Osteoblast (primary cell): Measurements from ENCODE around the gene OAF. TPM values are rescaled to one million over a fixed set of nuclear protein-coding genes. Genes with fewer than 3 reads are reported as not detected.

Experiments used
- DNase-seq: peaks from one replicate; pipeline ENCODE4 v3.0.0; 2011; ENCODE audit warnings: low spot score, mixed read lengths; ENCODE audit not compliant: insufficient read length; ENCODE audit errors: missing footprints
- H2AFZ ChIP-seq: 2 replicates; pipeline ENCODE4 v1.6.0; 2011; ENCODE audit warnings: mild to moderate bottlenecking, low read length
- H3K27ac ChIP-seq: 2 replicates; pipeline ENCODE4 v1.5.1; 2011; ENCODE audit warnings: mild to moderate bottlenecking, low read depth, low read length, moderate library complexity
- H3K27me3 ChIP-seq: 2 replicates; pipeline ENCODE4 v1.6.0; 2012; ENCODE audit warnings: mild to moderate bottlenecking, control low read depth, inconsistent platforms, low read length, moderate library complexity; ENCODE audit not compliant: insufficient read depth
- H3K36me3 ChIP-seq: 2 replicates; pipeline ENCODE4 v1.5.1; 2011; ENCODE audit warnings: mild to moderate bottlenecking, low read length, control low read depth, moderate library complexity; ENCODE audit not compliant: insufficient read depth
- H3K4me1 ChIP-seq: 2 replicates; pipeline ENCODE4 v1.5.1; 2011; ENCODE audit warnings: mild to moderate bottlenecking, low read length, control low read depth, moderate library complexity; ENCODE audit not compliant: insufficient read depth
- H3K4me2 ChIP-seq: 2 replicates; pipeline ENCODE4 v1.6.0; 2011; ENCODE audit warnings: mild to moderate bottlenecking, low read length; ENCODE audit not compliant: insufficient read depth
- H3K4me3 ChIP-seq: fragments of 200-600 bp; sonication (generic); 3 replicates; pipeline ENCODE4 v1.5.1; 2012; ENCODE audit warnings: mild to moderate bottlenecking, low read length, inconsistent platforms; ENCODE audit not compliant: insufficient read depth
- H3K79me2 ChIP-seq: 2 replicates; pipeline ENCODE4 v1.6.0; 2012; ENCODE audit warnings: mild to moderate bottlenecking, low read length, control low read depth, inconsistent platforms; ENCODE audit not compliant: insufficient read depth
- H3K9me3 ChIP-seq: 2 replicates; pipeline ENCODE4 v1.5.1; 2011; ENCODE audit warnings: low read depth, low read length, control low read depth
- H4K20me1 ChIP-seq: 2 replicates; pipeline ENCODE4 v1.6.0; 2012; ENCODE audit warnings: mild to moderate bottlenecking, low read length, control low read depth; ENCODE audit not compliant: insufficient read depth
- total RNA-seq: library from RNA; depleted of rRNA; stranded (reverse); fragments of >200 nt; gene quantifications from 2 replicates; pipeline ENCODE4 v1.2.3, GENCODE V29; 2012
- TF ChIP-seq, protein P1 (sequence below): IDR thresholded peaks from 2 replicates; pipeline ENCODE4 v1.5.1; 2011; ENCODE audit warnings: mild to moderate bottlenecking, low read depth, low read length, moderate library complexity; ENCODE audit errors: extremely low read depth

The OAF gene
- total RNA-seq, 1 donor = 7.2 TPM

DNA sequence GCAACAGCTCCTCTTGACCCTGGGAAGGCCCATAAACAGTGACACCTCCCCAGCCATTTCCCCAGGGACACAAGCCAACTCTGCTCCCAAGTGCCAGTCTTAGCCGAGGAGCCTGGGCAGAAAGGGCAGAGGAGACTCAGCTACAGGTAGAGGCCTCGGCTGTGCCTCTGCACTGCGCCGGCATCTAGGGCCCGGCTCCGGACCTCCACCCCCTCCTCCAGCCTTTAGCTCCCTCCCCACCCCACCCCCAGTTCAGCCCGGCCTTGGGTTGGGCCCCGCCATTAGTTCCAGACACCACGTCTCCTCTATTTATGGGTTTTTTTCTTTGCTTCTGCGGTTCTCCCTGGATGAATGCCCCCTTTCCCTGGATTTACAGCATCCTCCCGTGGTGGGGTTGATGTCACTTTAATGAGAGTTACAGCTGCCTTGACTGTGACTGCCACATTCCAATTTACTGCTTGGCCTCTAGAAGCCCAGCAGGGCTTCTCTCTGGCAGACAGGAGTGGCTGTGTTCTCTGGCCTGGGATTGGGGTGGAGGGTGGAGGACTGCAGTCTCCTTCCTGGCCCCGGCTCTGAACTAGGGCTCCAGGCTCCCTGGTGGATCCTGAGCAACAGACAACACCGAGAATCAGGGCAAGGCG, 13.5 kb upstream of the OAF start:
- Histone ChIP-seq H3K27me3 (peaks cover 28% of the 10 kb centered on the region), H3K27ac (no peak overlapping the region), H3K4me3 (no peak overlapping the region), H2AFZ (no peak overlapping the region), H3K4me1 (no peaks in the 10 kb centered on the region), H3K4me2 (no peak overlapping the region), H3K9me3 (no peaks in the 10 kb centered on the region), H3K79me2 (no peaks in the 10 kb centered on the region), H3K36me3 (no peaks in the 10 kb centered on the region), H4K20me1 (no peaks in the 10 kb centered on the region)
- TF ChIP-seq, protein P1, sequence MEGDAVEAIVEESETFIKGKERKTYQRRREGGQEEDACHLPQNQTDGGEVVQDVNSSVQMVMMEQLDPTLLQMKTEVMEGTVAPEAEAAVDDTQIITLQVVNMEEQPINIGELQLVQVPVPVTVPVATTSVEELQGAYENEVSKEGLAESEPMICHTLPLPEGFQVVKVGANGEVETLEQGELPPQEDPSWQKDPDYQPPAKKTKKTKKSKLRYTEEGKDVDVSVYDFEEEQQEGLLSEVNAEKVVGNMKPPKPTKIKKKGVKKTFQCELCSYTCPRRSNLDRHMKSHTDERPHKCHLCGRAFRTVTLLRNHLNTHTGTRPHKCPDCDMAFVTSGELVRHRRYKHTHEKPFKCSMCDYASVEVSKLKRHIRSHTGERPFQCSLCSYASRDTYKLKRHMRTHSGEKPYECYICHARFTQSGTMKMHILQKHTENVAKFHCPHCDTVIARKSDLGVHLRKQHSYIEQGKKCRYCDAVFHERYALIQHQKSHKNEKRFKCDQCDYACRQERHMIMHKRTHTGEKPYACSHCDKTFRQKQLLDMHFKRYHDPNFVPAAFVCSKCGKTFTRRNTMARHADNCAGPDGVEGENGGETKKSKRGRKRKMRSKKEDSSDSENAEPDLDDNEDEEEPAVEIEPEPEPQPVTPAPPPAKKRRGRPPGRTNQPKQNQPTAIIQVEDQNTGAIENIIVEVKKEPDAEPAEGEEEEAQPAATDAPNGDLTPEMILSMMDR = no peak
- peak; percentile 81 for DNase-seq

DNA sequence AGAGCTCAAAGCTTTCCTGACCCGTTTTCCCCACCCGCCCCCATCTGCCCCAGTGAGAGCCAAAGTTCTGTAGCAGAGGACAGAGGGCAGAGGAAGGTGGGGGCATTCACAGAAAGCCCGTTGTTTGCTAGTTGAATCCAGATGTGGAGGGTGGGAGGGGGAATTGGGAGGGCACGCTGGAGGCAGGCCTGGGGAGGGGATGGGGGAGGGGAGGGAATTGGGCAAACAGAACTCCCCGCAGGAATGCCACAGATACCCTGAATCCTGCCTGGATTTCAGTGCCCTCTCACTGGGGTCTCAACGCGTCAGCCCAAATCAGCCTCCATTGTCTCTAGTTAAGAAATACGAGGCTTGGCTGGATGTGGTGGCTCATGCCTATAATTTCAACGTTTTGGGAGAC, 12.9 kb upstream of the OAF start:
- Histone ChIP-seq H3K79me2 (no peaks in the 10 kb centered on the region), H3K4me3 (no peak overlapping the region), H3K4me1 (no peaks in the 10 kb centered on the region), H4K20me1 (no peaks in the 10 kb centered on the region), H3K27me3 (peaks cover 24% of the 10 kb centered on the region), H3K9me3 (no peaks in the 10 kb centered on the region), H3K27ac (no peak overlapping the region), H3K36me3 (no peaks in the 10 kb centered on the region), H3K4me2 (no peak overlapping the region), H2AFZ (no peak overlapping the region)
- peak; percentile 71 for DNase-seq
- TF ChIP-seq, protein P1 = no peak

DNA sequence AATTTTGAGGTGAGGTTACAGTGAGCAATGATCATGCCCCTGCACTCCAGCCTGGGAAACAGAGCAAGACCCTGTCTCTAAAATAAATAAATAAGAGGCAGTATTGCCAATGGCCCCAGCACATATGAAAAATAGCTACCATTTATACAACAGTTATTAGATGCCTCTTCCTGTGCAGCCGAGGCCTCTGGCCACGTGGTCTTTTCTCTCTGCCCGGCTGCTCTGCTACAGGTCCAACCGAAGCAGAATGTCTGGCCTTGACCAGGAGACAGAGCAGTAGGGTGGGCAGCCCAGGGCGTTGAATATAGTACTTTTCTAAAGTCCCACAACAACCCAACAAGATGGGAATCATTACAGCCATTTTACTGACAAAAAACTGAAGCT, 12.4 kb upstream of the OAF start:
- Histone ChIP-seq H3K4me2 (no peak overlapping the region), H3K27me3 (peaks cover 24% of the 10 kb centered on the region), H3K9me3 (no peaks in the 10 kb centered on the region), H3K4me1 (no peaks in the 10 kb centered on the region), H2AFZ (no peak overlapping the region), H3K4me3 (no peak overlapping the region), H3K36me3 (no peaks in the 10 kb centered on the region), H4K20me1 (no peaks in the 10 kb centered on the region), H3K27ac (no peak overlapping the region), H3K79me2 (no peaks in the 10 kb centered on the region)
- peak; percentile 31 for DNase-seq
- TF ChIP-seq, protein P1 = no peak

DNA sequence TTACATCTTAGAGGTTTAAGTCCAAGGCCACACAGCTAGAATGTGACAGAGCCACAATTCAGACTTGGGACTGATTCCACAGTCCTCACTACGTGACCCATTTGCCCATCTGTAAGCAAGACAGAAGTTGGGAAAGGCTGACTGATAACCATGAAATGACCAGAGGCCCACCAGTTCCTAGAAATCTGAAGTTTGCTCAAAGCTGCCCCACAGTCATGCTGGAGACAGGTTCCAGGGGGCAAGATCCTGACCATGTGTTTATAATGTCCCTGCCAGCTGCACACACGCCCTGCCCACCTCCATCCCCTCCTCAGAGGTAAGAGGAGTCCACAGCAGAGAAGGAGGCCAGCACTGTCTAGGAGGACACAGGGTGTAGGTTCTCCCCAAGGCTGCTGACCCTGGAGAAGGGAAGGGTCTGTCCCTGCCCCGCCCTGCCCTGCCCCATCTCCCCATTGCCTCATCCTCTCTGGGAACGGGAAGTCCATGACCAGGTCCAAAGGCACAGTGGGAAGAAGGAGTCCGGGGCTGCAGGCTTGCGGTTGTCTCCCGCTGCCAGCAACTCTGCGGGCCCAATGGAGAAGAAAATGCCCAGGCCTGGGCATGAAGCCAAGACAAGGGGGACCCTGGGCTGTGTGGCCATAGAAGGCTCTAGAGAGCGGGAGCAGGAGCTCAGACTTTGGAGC, 11.9 kb upstream of the OAF start:
- Histone ChIP-seq H3K27ac (no peak overlapping the region), H3K4me2 (no peak overlapping the region), H4K20me1 (no peaks in the 10 kb centered on the region), H3K4me1 (no peaks in the 10 kb centered on the region), H3K36me3 (no peaks in the 10 kb centered on the region), H3K27me3 (peaks cover 22% of the 10 kb centered on the region), H3K9me3 (no peaks in the 10 kb centered on the region), H2AFZ (no peak overlapping the region), H3K79me2 (no peaks in the 10 kb centered on the region), H3K4me3 (no peak overlapping the region)
- TF ChIP-seq, protein P1 = no peak
- DNase-seq = peak; percentile 66
